Measurements from ENCODE around the gene CCR1.

Gene CCR1

DNA sequence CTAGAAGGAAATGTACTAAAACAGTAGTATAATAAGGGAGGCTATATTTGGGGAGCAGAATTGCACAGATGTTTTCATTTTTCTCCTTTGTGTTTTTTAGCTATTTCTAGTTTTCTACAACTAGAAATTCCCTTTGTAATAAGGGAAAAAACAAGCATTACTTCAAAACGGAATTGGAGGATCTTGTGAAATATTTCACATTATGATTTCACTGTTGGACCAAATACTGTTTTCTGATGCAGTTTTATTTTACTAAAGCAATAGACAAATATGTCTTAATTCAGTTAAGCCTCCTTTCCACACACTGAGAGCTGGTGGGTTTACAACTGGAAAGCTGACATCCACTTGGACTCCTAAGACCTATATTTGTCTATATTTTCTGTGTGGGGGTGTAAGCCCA is 7.3 kb downstream of the CCR1 start:
- DNase-seq (ENCODE audit: insufficient read length, low spot score) (no peak), FAIRE-seq (peak; percentile 47)
- TF ChIP-seq POU2F2 (IDR thresholded peaks at IDR 0.05; ENCODE audit: low read depth, low read length) (no peak), POLR2A (IDR thresholded peaks at IDR 0.05; ENCODE audit: low read depth, low read length) (no peak), POLR2AphosphoS5 (IDR thresholded peaks at IDR 0.05; ENCODE audit: low read depth, low read length) (no peak)

DNA sequence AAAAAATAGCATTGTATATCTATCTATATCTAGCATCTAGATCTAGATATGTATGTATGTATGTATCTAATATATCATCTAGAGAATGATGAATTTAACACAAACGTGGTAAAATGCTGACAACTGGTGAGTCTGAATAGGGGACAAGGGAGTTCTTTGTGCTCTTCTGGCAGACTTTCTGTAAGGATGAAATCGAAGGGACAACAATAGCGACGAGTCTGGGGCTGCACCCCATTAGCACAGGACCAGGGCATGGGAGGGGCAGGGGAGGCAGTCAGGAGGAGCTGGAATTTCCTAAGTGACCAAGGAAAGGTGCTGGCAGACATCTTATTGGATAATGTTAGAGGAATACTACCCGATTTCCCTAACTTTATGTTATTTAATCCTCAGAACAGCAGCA is 7.9 kb downstream of the CCR1 start:
- DNase-seq (ENCODE audit: insufficient read length, low spot score) (no peak), FAIRE-seq (no peak)
- no peak for TF ChIP-seq POLR2A (IDR thresholded peaks at IDR 0.05; ENCODE audit: low read depth, low read length)

DNA sequence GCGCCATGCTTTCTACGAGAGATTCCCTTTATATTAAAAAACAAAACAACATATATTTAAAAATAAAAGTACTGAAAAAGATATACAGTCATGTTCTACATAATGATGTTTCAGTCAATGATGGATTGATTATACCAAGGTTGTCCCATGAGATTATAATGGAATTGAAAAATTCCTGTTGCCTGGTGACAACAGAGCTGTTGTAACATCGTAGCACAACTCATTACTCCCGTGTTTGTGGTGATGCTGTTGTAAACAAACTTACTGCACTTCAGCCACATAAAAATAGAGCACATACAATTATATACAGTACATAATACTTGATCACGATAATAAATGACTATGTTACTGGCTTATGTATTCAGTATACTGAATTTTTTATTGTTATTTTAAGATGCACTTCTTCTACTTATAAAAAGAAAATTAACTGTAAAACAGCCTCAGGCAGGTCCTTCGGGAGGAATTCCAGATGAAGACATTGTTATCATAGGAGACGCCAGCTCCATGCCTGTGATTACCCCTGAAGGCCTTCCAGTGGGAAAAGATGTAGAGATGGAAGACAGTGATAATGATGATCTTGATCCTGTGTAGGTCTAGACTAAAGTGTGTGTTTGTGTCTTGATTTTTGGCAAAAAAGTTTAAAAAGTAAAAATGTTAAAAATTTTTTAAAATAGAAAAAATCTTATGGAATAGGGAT is 11.7 kb downstream of the CCR1 start:
- FAIRE-seq = no peak
- TF ChIP-seq POU2F2 (IDR thresholded peaks at IDR 0.05; ENCODE audit: low read depth, low read length) (no peak), POLR2A (IDR thresholded peaks at IDR 0.05; ENCODE audit: low read depth, low read length) (no peak), POLR2AphosphoS5 (IDR thresholded peaks at IDR 0.05; ENCODE audit: low read depth, low read length) (no peak), SPI1 (IDR thresholded peaks at IDR 0.05; ENCODE audit: low read depth, low read length) (no peak), TAF1 (IDR thresholded peaks at IDR 0.05; ENCODE audit: low read depth, low read length) (no peak), PAX5 (IDR thresholded peaks at IDR 0.05; ENCODE audit: insufficient read depth, low read length, severe bottlenecking) (no peak)
- DNase-seq (ENCODE audit: insufficient read length, low spot score) = no peak

DNA sequence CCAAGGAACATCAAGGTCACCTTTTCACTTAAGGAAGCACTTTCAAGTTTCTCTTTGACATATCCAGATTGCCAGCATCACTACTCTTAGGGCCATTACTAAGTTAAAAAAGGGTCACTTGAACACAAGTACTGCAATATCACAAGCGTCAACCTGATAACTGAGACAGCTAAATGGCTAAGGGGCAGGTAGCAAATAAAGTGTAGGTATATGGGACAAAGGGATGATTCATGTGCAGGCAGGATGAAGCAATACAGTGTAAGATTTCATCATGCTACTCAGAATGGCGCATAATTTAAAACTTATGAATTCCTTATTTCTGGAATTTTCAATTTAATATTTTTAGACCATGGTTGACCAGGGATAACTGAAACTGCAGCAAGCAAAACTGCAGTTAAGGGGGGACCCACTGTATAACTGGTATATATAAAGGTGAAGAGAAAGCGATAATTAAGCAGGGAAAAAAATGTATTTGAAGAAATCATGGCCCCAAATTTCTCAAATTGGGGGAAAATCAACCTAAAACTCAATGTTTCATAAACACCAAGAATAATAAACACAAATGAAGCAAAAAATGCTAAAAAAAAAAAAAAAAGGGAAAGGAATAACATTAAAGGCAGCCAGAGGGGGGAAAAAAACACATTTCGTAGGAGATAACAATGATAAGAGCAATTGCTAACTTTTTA is 13.1 kb downstream of the CCR1 start:
- no peak for FAIRE-seq
- no peak for TF ChIP-seq POU2F2 (IDR thresholded peaks at IDR 0.05; ENCODE audit: low read depth, low read length)
- no peak for TF ChIP-seq POLR2A (IDR thresholded peaks at IDR 0.05; ENCODE audit: low read depth, low read length)
- no peak for TF ChIP-seq TAF1 (IDR thresholded peaks at IDR 0.05; ENCODE audit: low read depth, low read length)
- TF ChIP-seq POLR2AphosphoS5 (IDR thresholded peaks at IDR 0.05; ENCODE audit: low read depth, low read length) = no peak
- no peak for TF ChIP-seq PAX5 (IDR thresholded peaks at IDR 0.05; ENCODE audit: insufficient read depth, low read length, severe bottlenecking)
- no peak for TF ChIP-seq SPI1 (IDR thresholded peaks at IDR 0.05; ENCODE audit: low read depth, low read length)

DNA sequence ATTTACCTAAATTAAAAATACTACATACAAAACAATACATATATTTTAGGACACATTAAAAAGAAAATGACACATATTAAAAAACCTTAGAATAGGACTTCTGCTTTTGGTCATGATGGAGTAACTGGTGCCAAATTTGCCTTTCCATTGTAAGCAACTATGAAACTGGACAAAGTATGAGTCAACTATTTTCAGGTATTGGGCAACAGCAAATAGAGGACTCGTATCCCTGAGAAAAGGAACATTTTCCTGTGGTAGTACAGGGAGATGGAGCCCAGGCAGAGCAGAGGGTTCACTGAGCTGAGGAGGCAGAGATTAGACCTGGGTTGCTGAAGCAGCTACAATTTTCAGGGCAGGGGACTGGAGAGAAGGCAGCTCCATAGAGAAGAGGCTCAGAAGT is 14.7 kb downstream of the CCR1 start:
- no peak for TF ChIP-seq TAF1 (IDR thresholded peaks at IDR 0.05; ENCODE audit: low read depth, low read length)
- no peak for TF ChIP-seq SPI1 (IDR thresholded peaks at IDR 0.05; ENCODE audit: low read depth, low read length)
- TF ChIP-seq PAX5 (IDR thresholded peaks at IDR 0.05; ENCODE audit: insufficient read depth, low read length, severe bottlenecking) = no peak
- no peak for TF ChIP-seq POLR2A (IDR thresholded peaks at IDR 0.05; ENCODE audit: low read depth, low read length)
- TF ChIP-seq POU2F2 (IDR thresholded peaks at IDR 0.05; ENCODE audit: low read depth, low read length) = no peak
- TF ChIP-seq POLR2AphosphoS5 (IDR thresholded peaks at IDR 0.05; ENCODE audit: low read depth, low read length) = no peak
- DNase-seq (ENCODE audit: insufficient read length, low spot score) = no peak

More for the DNA sequence above, 13.1 kb downstream of the CCR1 start:
- DNase-seq (ENCODE audit: insufficient read length, low spot score) = no peak

DNA sequence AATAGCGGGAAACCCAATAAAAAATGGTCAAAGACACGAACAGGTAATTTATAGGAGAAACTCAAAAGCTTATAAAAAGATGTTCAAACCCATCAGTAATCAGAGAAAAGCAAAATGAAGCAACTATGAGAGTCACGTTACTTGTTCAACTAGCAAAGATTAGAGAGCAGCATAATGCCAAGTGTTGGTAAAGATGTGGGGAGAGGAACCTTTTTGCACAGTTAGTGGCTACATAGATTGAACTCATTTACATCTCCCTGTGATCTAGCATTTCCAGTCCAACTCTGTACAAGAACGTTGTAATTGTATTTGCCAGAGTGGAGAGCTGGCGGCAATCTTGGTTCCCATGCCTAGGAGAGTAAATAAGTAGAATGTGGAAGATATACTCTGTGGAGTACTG is 15.2 kb downstream of the CCR1 start:
- FAIRE-seq (peak; percentile 57), DNase-seq (ENCODE audit: insufficient read length, low spot score) (no peak)
- TF ChIP-seq POU2F2 (IDR thresholded peaks at IDR 0.05; ENCODE audit: low read depth, low read length) = no peak
- TF ChIP-seq TAF1 (IDR thresholded peaks at IDR 0.05; ENCODE audit: low read depth, low read length) = no peak
- no peak for TF ChIP-seq POLR2A (IDR thresholded peaks at IDR 0.05; ENCODE audit: low read depth, low read length)
- no peak for TF ChIP-seq PAX5 (IDR thresholded peaks at IDR 0.05; ENCODE audit: insufficient read depth, low read length, severe bottlenecking)
- TF ChIP-seq POLR2AphosphoS5 (IDR thresholded peaks at IDR 0.05; ENCODE audit: low read depth, low read length) = no peak
- no peak for TF ChIP-seq SPI1 (IDR thresholded peaks at IDR 0.05; ENCODE audit: low read depth, low read length)

More for the DNA sequence above, 14.7 kb downstream of the CCR1 start:
- peak; percentile 5 for FAIRE-seq

DNA sequence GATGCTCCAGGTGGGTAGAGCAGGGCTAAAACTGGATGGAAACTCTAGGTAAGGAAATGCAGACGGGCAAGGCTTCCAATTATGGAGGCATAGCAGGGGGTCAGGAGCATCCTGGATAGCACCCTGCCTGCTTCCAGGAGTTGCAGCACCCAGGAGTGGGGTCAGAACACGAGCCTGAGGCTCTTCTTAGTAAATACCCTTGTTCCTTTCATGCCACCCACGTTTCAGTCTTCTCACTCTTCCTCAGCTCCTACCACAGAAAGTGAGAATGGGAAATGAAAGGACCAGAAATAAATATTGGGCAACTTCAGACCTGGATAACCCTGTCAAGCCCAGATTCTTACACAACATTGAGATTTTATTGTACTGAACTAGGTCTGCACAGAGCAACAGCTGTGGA is 16.4 kb downstream of the CCR1 start:
- no peak for TF ChIP-seq POLR2A (IDR thresholded peaks at IDR 0.05; ENCODE audit: low read depth, low read length)
- TF ChIP-seq SPI1 (IDR thresholded peaks at IDR 0.05; ENCODE audit: low read depth, low read length) = peak; percentile 56
- FAIRE-seq (peak; percentile 38), DNase-seq (ENCODE audit: insufficient read length, low spot score) (no peak)

DNA sequence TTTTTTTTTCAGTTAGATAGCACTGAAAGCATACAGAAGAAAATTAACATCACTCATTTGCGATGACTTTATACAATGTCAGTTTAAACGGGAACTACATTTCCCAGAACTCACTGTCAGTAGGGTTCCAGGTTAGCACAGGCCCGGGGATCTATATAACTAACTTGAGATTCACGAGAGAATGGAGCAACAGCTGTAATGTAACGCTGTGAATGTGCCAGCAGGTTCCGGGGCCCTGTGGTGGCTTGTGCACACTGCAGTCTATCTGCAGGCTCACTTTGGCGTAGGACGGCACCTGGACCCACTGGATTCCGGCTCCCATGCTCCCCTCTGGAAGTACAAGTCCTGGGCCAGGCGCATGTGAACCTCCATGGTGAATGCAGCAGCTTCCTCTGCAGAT is 19.4 kb downstream of the CCR1 start:
- FAIRE-seq (peak; percentile 23), DNase-seq (ENCODE audit: insufficient read length, low spot score) (no peak)
- no peak for TF ChIP-seq POLR2A (IDR thresholded peaks at IDR 0.05; ENCODE audit: low read depth, low read length)
- no peak for TF ChIP-seq POU2F2 (IDR thresholded peaks at IDR 0.05; ENCODE audit: low read depth, low read length)
- TF ChIP-seq SPI1 (IDR thresholded peaks at IDR 0.05; ENCODE audit: low read depth, low read length) = no peak
- no peak for TF ChIP-seq POLR2AphosphoS5 (IDR thresholded peaks at IDR 0.05; ENCODE audit: low read depth, low read length)
- no peak for TF ChIP-seq TAF1 (IDR thresholded peaks at IDR 0.05; ENCODE audit: low read depth, low read length)
- TF ChIP-seq PAX5 (IDR thresholded peaks at IDR 0.05; ENCODE audit: insufficient read depth, low read length, severe bottlenecking) = no peak

DNA sequence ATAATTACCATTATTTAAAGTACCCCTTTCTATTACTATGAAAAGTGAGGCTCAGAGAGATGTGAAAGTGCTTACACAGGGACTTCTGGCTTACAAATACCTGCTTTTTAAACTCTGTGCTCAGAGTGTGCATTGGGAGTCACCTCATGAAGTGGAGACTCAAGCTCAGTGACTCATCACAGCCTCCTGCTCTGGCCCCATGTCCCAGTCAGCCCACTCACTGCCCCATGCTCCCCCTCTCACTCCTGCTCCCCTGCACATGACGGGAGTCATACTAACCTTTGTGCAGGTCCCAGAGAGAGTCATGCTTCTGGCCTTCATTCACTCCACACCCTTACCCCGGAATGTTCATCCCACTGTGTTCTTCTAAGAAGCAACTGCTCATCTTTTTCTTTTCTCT is 20.2 kb downstream of the CCR1 start:
- FAIRE-seq (peak; percentile 91), DNase-seq (ENCODE audit: insufficient read length, low spot score) (peak; percentile 8)
- TF ChIP-seq POU2F2 (IDR thresholded peaks at IDR 0.05; ENCODE audit: low read depth, low read length) (no peak), POLR2AphosphoS5 (IDR thresholded peaks at IDR 0.05; ENCODE audit: low read depth, low read length) (no peak), POLR2A (IDR thresholded peaks at IDR 0.05; ENCODE audit: low read depth, low read length) (no peak), PAX5 (IDR thresholded peaks at IDR 0.05; ENCODE audit: insufficient read depth, low read length, severe bottlenecking) (no peak), SPI1 (IDR thresholded peaks at IDR 0.05; ENCODE audit: low read depth, low read length) (no peak), TAF1 (IDR thresholded peaks at IDR 0.05; ENCODE audit: low read depth, low read length) (no peak)

DNA sequence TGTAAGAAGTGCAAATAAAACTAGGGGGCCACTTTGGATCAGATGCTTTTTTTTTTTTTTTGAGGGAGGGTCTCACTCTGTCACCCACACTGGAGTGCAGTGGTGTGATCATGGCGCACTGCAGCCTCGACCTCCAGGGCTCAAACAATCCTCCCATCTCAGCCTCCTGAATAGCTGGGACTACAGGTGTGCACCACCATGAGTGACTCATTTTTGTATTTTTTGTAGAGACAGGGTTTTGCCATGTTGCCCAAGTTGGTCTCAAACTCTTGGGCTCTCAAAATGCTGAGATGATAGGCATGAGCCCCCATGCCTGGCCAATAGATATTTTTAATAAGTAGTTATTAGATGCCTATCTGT is 20.8 kb downstream of the CCR1 start:
- FAIRE-seq (no peak), DNase-seq (ENCODE audit: insufficient read length, low spot score) (no peak)
- TF ChIP-seq POLR2A (IDR thresholded peaks at IDR 0.05; ENCODE audit: low read depth, low read length) (no peak), TAF1 (IDR thresholded peaks at IDR 0.05; ENCODE audit: low read depth, low read length) (no peak), PAX5 (IDR thresholded peaks at IDR 0.05; ENCODE audit: insufficient read depth, low read length, severe bottlenecking) (no peak), SPI1 (IDR thresholded peaks at IDR 0.05; ENCODE audit: low read depth, low read length) (no peak), POU2F2 (IDR thresholded peaks at IDR 0.05; ENCODE audit: low read depth, low read length) (no peak), POLR2AphosphoS5 (IDR thresholded peaks at IDR 0.05; ENCODE audit: low read depth, low read length) (no peak)

Measured in GM12891 (cell line).